Choroid plexus epithelial cell (primary cell): ENCODE data around the gene LRRC36.

Experiments
- DNase-seq: peaks from one replicate; pipeline ENCODE4 v3.0.0-alpha.2; 2010; ENCODE audit warnings: low read depth
- H3K4me3 ChIP-seq: 2 replicates; pipeline ENCODE4 v1.5.1; 2011; ENCODE audit warnings: low read depth, mild to moderate bottlenecking, control low read depth, low read length, moderate library complexity
- CTCF ChIP-seq: conservative IDR thresholded peaks from 2 replicates; pipeline ENCODE4 v1.5.1; 2011; ENCODE audit warnings: low read depth, mild to moderate bottlenecking, control low read depth, inconsistent platforms, low read length, moderate library complexity

Gene LRRC36

GRCh38 chr16:67430977-67431774 is 104.6 kb downstream of the LRRC36 start, which contains the start of gene HSD11B2:
Gene HSD11B2, plus strand, starts transcription at chr16:67431121. Its CDS starts 128 bp downstream, at chr16:67431249.
- H3K4me3 ChIP-seq = peak within 1 kb of the TSS; percentile 40
- DNase-seq = peak; percentile 36
- no peak for TF ChIP-seq CTCF

DNA sequence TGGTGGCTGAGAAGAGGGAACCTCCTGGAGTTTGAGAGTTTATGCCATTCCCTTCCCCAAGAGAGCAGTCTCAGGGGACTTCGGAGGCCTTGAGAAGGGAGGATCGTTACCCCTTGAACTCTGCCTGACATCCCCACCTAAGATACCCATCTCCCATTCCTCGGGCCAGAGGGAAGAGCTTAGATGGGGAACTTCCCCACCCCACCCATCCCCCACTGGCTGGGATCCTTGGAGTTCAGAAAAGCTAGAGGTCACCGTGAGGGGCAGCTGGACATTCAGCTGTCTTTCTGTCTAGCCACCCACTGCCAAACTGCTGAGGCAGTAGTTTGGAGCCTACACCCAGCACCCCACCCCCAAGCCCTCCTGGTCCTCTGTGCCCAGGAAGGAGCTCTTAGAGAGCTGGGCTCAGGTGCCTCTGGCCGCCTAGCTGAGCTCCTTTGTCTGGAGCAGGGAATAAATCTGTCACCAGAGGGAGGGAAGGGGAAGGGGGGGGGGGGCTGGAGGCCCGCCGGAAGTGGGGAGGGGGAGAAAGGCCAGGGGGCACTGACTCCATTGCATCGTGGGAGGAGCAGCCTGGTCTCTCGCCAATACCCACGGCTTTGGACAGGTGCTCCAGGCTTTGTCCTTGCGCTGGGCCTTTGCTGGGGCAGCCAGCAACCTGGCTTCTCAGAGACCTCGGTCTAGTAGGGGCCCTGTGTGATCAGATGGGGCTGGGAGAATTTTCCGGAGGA is 105.3 kb downstream of the LRRC36 start:
- no peak for TF ChIP-seq CTCF
- no peak overlapping the region for H3K4me3 ChIP-seq
- DNase-seq = no peak

GRCh38 chr16:67432506-67432890 is 105.9 kb downstream of the LRRC36 start:
- no peak for TF ChIP-seq CTCF
- no peak overlapping the region for H3K4me3 ChIP-seq
- no peak for DNase-seq

DNA sequence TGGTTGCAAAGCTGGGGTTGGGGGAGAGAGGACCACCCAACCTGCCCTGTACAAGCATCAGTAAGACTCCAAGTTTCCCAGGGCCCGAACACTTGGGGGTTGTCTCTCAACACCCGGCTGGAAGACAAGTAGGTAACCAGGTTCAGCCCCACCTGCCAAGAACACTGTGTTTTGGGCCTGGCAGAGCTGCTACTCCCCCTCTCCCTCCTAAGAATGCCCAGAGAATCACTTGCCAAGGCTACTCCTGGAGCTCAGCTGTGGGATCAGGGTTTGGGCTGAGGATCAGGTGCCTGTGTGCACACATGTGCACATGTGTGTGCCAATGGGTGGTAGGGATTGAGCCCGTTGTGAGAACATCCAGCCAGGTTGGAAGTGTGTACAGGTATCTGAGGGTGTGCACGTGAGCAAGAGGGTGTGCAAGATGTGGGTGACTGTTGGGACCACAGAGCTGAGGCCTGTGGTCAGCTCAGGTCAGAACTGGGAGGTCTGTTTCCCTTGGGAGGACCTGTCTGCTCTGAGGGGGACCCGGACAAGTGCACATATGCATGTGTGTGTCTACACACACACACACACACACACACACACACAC is 106.6 kb downstream of the LRRC36 start:
- no peak for DNase-seq
- H3K4me3 ChIP-seq = no peak overlapping the region
- no peak for TF ChIP-seq CTCF
